Panc1 (cell line): ENCODE measurements around the gene GALR1. TPM values are rescaled to one million over a fixed set of nuclear protein-coding genes. Genes with fewer than 3 reads are reported as not detected.
"Not testable (repeated sequence)": the region's sequence is repeated elsewhere in the genome, so short reads cannot be mapped to it uniquely, and the experiment has no call there.

Experiments
- ATAC-seq: fragments of 200-7000 bp; cut with Tn5 transposase; 2 replicates; pipeline ENCODE4 v1.9.1; 2020; ENCODE audit warnings: mild to moderate bottlenecking, moderate library complexity
- BruUV-seq: library from RNA; stranded (reverse); fragments of 400-500 nt; replicated peaks from 2 replicates; lab custom pipeline; 2021; lab: Mats Ljungman, UMichigan
- CTCF ChIA-PET: fragments of 300-600 bp; sonication (Branson Sonifier 250); formaldehyde crosslinking; loops from one replicate; lab custom pipeline; 2022; ENCODE audit warnings: antibody characterized with exemption; lab: Charles Lee
- POLR2A ChIA-PET: fragments of 300-600 bp; sonication (Branson Sonifier 250); formaldehyde crosslinking; loops from one replicate; lab custom pipeline; 2022; ENCODE audit warnings: antibody characterized with exemption; lab: Charles Lee
- DNase-seq: peaks from one replicate; pipeline ENCODE4 v3.0.0-alpha.2; 2010; ENCODE audit warnings: low read depth, low spot score
- H3K27ac ChIP-seq: 2 replicates; pipeline ENCODE4 v1.5.1; 2011; ENCODE audit warnings: mild to moderate bottlenecking, low read length, inconsistent platforms
- H3K27me3 ChIP-seq: fragments of 200-500 bp; sonication (Bioruptor generic); 2 replicates; pipeline ENCODE4 v1.6.0; 2014; ENCODE audit warnings: low read length, inconsistent platforms; ENCODE audit not compliant: control insufficient read depth, insufficient read depth
- H3K36me3 ChIP-seq: fragments of 200-500 bp; sonication (Bioruptor generic); 2 replicates; pipeline ENCODE4 v1.5.1; 2014; ENCODE audit warnings: inconsistent platforms, mild to moderate bottlenecking, low read length, moderate library complexity; ENCODE audit not compliant: control insufficient read depth, insufficient read depth
- H3K4me1 ChIP-seq: 2 replicates; pipeline ENCODE4 v1.5.1; 2011; ENCODE audit warnings: inconsistent platforms, mild to moderate bottlenecking, low read length, moderate library complexity; ENCODE audit not compliant: control insufficient read depth, insufficient read depth
- H3K4me3 ChIP-seq, 2 experiments: 2 replicates each; pipeline ENCODE4 v1.5.1; 2011 to 2012; ENCODE audit warnings: low read depth in 2 of 2, low read length in 2 of 2, mild to moderate bottlenecking in 2 of 2, inconsistent platforms in 1 of 2, moderate library complexity in 1 of 2
- H3K9me3 ChIP-seq: fragments of 200-500 bp; sonication (Bioruptor generic); 2 replicates; pipeline ENCODE4 v1.5.1; 2014; ENCODE audit warnings: low read depth, mild to moderate bottlenecking, inconsistent platforms, low read length, moderate library complexity; ENCODE audit not compliant: control insufficient read depth, insufficient read depth
- POLR2AphosphoS5 ChIP-seq: IDR thresholded peaks from 2 replicates; pipeline ENCODE4 v1.6.1; 2012; ENCODE audit warnings: mild to moderate bottlenecking, low read depth, low read length, moderate library complexity
- SIN3A ChIP-seq: IDR thresholded peaks from 2 replicates; pipeline ENCODE4 v1.6.1; 2012; ENCODE audit warnings: low read depth, mild to moderate bottlenecking, low read length, moderate library complexity, borderline replicate concordance; ENCODE audit not compliant: insufficient read depth
- TCF7L2 ChIP-seq: IDR thresholded peaks from 2 replicates; pipeline ENCODE4 v1.6.1; 2011; ENCODE audit warnings: mild to moderate bottlenecking, low read depth, low read length, inconsistent platforms
- in situ Hi-C: cut with HindIII; loops from 2 replicates; pipeline ENCODE4 v1.10.0; 2016; ENCODE audit warnings: low sequenced_read_pairs, low pct_unique_long_range_greater_than_20kb
- intact Hi-C: fragments of 100-400 bp; cut with micrococcal nuclease; formaldehyde crosslinking; loops from one replicate; pipeline ENCODE4 v1.10.0; 2022; ENCODE audit not compliant: unreplicated experiment
- total RNA-seq: library from RNA; stranded (reverse); gene quantifications from one replicate; pipeline ENCODE4 v1.2.1, GENCODE V29; 2021; ENCODE audit not compliant: unreplicated experiment
- TF ChIP-seq, protein P1 (sequence below), 2 experiments: IDR thresholded peaks; 2 replicates each; pipeline ENCODE4 v1.6.1; 2011 to 2012; ENCODE audit warnings: low read depth in 2 of 2, control low read depth in 1 of 2, low read length in 1 of 2, mild to moderate bottlenecking in 1 of 2, moderate library complexity in 1 of 2; ENCODE audit not compliant: insufficient read depth in 1 of 2
- TF ChIP-seq, protein P2 (sequence below): fragments of 450-650 bp; IDR thresholded peaks from 2 replicates; pipeline ENCODE4 v1.5.1; 2017; ENCODE audit warnings: mild to moderate bottlenecking

GALR1 gene
- total RNA-seq, 1 experiment from 2014 or later, result not detected

DNA sequence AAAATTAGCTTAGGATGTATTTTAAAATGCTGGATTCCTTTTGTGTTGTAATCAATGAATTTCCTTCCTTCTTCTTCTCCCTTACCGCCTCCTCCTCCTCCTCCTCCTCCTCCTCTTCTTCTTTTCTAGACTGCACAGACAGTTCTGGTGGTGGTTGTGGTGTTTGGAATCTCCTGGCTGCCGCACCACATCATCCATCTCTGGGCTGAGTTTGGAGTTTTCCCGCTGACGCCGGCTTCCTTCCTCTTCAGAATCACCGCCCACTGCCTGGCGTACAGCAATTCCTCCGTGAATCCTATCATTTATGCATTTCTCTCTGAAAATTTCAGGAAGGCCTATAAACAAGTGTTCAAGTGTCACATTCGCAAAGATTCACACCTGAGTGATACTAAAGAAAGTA is 18.8 kb downstream of the GALR1 start:
- ChIA-PET CTCF (no interaction called here), POLR2A (interaction anchor here (0.6 kb wide), 1 partner anchor 142 kb away, joined by 3 read pairs; no protein-coding TSS in a partner anchor)
- H3K36me3 ChIP-seq, result no peaks in the 10 kb centered on the region
- H3K4me1 ChIP-seq, result peaks cover 5% of the 10 kb centered on the region; the same call in 1 of the 2 replicates
- TF ChIP-seq POLR2AphosphoS5 (no peak), SIN3A (no peak), TCF7L2 (no peak)
- TF ChIP-seq, protein P1, sequence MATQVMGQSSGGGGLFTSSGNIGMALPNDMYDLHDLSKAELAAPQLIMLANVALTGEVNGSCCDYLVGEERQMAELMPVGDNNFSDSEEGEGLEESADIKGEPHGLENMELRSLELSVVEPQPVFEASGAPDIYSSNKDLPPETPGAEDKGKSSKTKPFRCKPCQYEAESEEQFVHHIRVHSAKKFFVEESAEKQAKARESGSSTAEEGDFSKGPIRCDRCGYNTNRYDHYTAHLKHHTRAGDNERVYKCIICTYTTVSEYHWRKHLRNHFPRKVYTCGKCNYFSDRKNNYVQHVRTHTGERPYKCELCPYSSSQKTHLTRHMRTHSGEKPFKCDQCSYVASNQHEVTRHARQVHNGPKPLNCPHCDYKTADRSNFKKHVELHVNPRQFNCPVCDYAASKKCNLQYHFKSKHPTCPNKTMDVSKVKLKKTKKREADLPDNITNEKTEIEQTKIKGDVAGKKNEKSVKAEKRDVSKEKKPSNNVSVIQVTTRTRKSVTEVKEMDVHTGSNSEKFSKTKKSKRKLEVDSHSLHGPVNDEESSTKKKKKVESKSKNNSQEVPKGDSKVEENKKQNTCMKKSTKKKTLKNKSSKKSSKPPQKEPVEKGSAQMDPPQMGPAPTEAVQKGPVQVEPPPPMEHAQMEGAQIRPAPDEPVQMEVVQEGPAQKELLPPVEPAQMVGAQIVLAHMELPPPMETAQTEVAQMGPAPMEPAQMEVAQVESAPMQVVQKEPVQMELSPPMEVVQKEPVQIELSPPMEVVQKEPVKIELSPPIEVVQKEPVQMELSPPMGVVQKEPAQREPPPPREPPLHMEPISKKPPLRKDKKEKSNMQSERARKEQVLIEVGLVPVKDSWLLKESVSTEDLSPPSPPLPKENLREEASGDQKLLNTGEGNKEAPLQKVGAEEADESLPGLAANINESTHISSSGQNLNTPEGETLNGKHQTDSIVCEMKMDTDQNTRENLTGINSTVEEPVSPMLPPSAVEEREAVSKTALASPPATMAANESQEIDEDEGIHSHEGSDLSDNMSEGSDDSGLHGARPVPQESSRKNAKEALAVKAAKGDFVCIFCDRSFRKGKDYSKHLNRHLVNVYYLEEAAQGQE (IDR thresholded peaks at IDR 0.05; ENCODE audit: insufficient read depth in 1 of 2, low read depth in 2 of 2, low read length in 1 of 2), result no peak
- TF ChIP-seq, protein P2, sequence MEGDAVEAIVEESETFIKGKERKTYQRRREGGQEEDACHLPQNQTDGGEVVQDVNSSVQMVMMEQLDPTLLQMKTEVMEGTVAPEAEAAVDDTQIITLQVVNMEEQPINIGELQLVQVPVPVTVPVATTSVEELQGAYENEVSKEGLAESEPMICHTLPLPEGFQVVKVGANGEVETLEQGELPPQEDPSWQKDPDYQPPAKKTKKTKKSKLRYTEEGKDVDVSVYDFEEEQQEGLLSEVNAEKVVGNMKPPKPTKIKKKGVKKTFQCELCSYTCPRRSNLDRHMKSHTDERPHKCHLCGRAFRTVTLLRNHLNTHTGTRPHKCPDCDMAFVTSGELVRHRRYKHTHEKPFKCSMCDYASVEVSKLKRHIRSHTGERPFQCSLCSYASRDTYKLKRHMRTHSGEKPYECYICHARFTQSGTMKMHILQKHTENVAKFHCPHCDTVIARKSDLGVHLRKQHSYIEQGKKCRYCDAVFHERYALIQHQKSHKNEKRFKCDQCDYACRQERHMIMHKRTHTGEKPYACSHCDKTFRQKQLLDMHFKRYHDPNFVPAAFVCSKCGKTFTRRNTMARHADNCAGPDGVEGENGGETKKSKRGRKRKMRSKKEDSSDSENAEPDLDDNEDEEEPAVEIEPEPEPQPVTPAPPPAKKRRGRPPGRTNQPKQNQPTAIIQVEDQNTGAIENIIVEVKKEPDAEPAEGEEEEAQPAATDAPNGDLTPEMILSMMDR, result no peak
- ATAC-seq, result no peak
- H3K4me3 ChIP-seq, result no peak overlapping the region
- in situ Hi-C loops, result no loop called here
- DNase-seq, result no peak
- no TSS peak for BruUV-seq
- no peak overlapping the region for H3K27ac ChIP-seq
- H3K27me3 ChIP-seq, result peaks cover 20% of the 10 kb centered on the region
- intact Hi-C loops, result no loop called here
- H3K9me3 ChIP-seq, result no peaks in the 10 kb centered on the region

DNA sequence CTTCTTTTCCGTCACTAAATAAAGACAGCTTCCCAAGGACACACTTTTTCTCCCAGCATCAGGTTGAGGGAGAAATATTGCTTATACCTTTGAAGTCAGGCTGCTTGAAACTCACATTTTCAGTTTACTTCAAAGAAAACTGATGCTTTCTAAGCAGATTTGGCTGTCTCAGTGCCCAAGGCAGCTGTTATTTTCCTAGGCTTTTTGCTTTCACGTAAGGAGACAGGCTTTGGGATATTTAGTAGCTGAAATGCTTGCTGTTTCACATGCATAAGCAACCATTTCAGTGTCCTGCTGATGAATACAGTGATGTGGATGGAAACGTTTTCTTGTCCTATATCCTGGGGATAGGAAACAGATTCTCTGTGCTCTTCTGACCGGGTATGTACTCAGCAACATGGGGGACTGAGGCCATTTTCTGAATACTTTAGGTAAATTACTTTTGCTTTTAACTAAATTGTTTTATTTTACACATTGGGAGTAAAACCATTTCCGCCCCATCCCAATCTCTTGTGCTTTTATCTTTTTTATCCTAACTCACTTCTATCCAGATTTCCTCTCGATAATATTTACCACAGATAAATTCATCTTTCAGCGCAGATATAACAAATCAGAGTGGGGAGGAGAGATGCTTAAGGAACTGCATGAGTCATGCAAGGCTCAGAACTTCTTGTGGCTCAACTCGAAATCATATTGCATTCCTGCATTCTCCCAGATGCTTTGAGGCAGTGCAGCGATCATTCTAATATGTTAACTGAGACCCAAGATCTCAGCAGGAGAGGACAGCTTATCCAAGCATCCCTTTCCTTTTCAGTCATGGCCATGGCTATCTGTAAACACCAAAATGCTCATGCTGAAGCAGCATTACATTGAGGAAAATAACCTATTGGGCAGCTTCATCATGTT is 22.2 kb downstream of the GALR1 start:
- ChIA-PET POLR2A (no interaction called here), CTCF (no interaction called here)
- BruUV-seq, result no TSS peak
- no peak for DNase-seq
- no peak; the same call in 1 of the 2 replicates for ATAC-seq
- in situ Hi-C loops (no loop called here), intact Hi-C loops (no loop called here)
- Histone ChIP-seq H3K27me3 (peaks cover 20% of the 10 kb centered on the region), H3K27ac (no peak overlapping the region), H3K4me3 (no peak overlapping the region), H3K36me3 (no peaks in the 10 kb centered on the region), H3K4me1 (0 out of 2 replicates have a peak, but pooled peaks cover 3% of the 10 kb centered on the region), H3K9me3 (no peaks in the 10 kb centered on the region)
- TF ChIP-seq, protein P2, result no peak
- TF ChIP-seq POLR2AphosphoS5, result no peak
- no peak for TF ChIP-seq SIN3A
- no peak for TF ChIP-seq TCF7L2
- TF ChIP-seq, protein P1 (IDR thresholded peaks at IDR 0.05; ENCODE audit: insufficient read depth in 1 of 2, low read depth in 2 of 2, low read length in 1 of 2), result no peak

DNA sequence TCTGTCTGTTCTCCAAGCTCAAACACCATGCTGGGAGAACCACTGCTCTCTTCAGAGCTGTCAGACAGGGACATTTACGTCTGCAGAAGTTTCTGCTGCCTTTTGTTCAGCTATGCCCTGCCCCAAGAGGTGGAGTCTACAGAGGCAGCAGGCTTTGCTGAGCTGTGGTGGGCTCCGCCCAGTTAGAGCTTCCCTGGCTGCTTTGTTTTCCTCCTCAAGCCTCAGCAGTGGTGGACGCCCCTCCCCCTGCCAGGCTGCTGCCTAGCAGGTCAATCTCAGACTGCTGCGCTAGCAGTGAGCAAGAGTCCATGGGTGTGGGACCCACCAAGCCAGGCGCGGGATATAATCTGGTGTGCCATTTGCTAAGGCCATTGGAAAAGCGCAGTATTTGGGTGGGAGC is 41.2 kb downstream of the GALR1 start:
- H3K4me1 ChIP-seq, H3K36me3 ChIP-seq, in situ Hi-C loops, BruUV-seq, H3K27ac ChIP-seq, H3K4me3 ChIP-seq, POLR2A ChIA-PET, CTCF ChIA-PET, H3K27me3 ChIP-seq, intact Hi-C loops, H3K9me3 ChIP-seq, DNase-seq, ATAC-seq: not testable (repeated sequence)
